ENCODE results near the gene ARHGEF12.

Gene ARHGEF12

GRCh38 chr11:120389693-120390584 lies 53.7 kb downstream of the ARHGEF12 start:
- Histone ChIP-seq H3K79me2 (ENCODE audit: low read length) (peaks cover 13% of the 10 kb centered on the region; the same call in 1 of the 2 replicates), H4K20me1 (ENCODE audit: insufficient read depth, low read length) (peaks cover 21% of the 10 kb centered on the region; the same call in 1 of the 2 replicates)
- TF ChIP-seq CTCF (IDR thresholded peaks at IDR 0.05; ENCODE audit: low read depth, low read length): no peak
- no peak for TF ChIP-seq EZH2phosphoT487 (IDR thresholded peaks at IDR 0.05; ENCODE audit: low read depth)

GRCh38 chr11:120390585-120390922 lies 54.3 kb downstream of the ARHGEF12 start:
- no peak overlapping the region for H3K4me2 ChIP-seq (ENCODE audit: low read length)
- H3K9me3 ChIP-seq (ENCODE audit: insufficient read depth, low read length): no peaks in the 10 kb centered on the region
- 0 out of 2 replicates have a peak, but pooled peaks cover 7% of the 10 kb centered on the region for H3K27me3 ChIP-seq (ENCODE audit: low read depth, low read length)
- H3K36me3 ChIP-seq (replicated peaks; ENCODE audit: low read depth, low read length): no peaks in the 10 kb centered on the region
- peaks cover 21% of the 10 kb centered on the region; the same call in 1 of the 2 replicates for H4K20me1 ChIP-seq (ENCODE audit: insufficient read depth, low read length)
- no peak overlapping the region for H3K9ac ChIP-seq (ENCODE audit: low read length)
- no peak for TF ChIP-seq CTCF (IDR thresholded peaks at IDR 0.05; ENCODE audit: low read depth, low read length)
- no peak for TF ChIP-seq EZH2phosphoT487 (IDR thresholded peaks at IDR 0.05; ENCODE audit: low read depth)
- H3K4me3 ChIP-seq (ENCODE audit: low read length): no peak overlapping the region
- H3K4me1 ChIP-seq (ENCODE audit: low read length): peaks cover 4% of the 10 kb centered on the region; the same call in 1 of the 2 replicates
- H3K27ac ChIP-seq (ENCODE audit: low read length): no peak overlapping the region
- no peak overlapping the region for H2AFZ ChIP-seq (ENCODE audit: low read depth, low read length)
- peaks cover 13% of the 10 kb centered on the region; the same call in 1 of the 2 replicates for H3K79me2 ChIP-seq (ENCODE audit: low read length)

More at GRCh38 chr11:120389693-120390584, 53.7 kb downstream of the ARHGEF12 start:
- H3K4me3 ChIP-seq (ENCODE audit: low read length): no peak overlapping the region
- H3K27me3 ChIP-seq (ENCODE audit: low read depth, low read length): 0 out of 2 replicates have a peak, but pooled peaks cover 10% of the 10 kb centered on the region
- no peaks in the 10 kb centered on the region for H3K36me3 ChIP-seq (replicated peaks; ENCODE audit: low read depth, low read length)
- H3K27ac ChIP-seq (ENCODE audit: low read length): no peak overlapping the region
- no peak overlapping the region for H3K4me2 ChIP-seq (ENCODE audit: low read length)
- no peak overlapping the region for H3K9ac ChIP-seq (ENCODE audit: low read length)
- no peak overlapping the region for H2AFZ ChIP-seq (ENCODE audit: low read depth, low read length)
- peaks cover 4% of the 10 kb centered on the region; the same call in 1 of the 2 replicates for H3K4me1 ChIP-seq (ENCODE audit: low read length)
- no peaks in the 10 kb centered on the region for H3K9me3 ChIP-seq (ENCODE audit: insufficient read depth, low read length)

- H3K9ac ChIP-seq (ENCODE audit: low read length): no peak overlapping the region
- no peak overlapping the region for H2AFZ ChIP-seq (ENCODE audit: low read depth, low read length)
- no peaks in the 10 kb centered on the region for H3K27me3 ChIP-seq (ENCODE audit: low read depth, low read length)
- H3K9me3 ChIP-seq (ENCODE audit: insufficient read depth, low read length): no peaks in the 10 kb centered on the region
- H3K36me3 ChIP-seq (replicated peaks; ENCODE audit: low read depth, low read length): no peaks in the 10 kb centered on the region
- TF ChIP-seq CTCF (IDR thresholded peaks at IDR 0.05; ENCODE audit: low read depth, low read length) (no peak), EZH2phosphoT487 (IDR thresholded peaks at IDR 0.05; ENCODE audit: low read depth) (no peak)
- peaks cover 20% of the 10 kb centered on the region for H4K20me1 ChIP-seq (ENCODE audit: insufficient read depth, low read length)
- H3K27ac ChIP-seq (ENCODE audit: low read length): no peak overlapping the region
- H3K79me2 ChIP-seq (ENCODE audit: low read length): peaks cover 13% of the 10 kb centered on the region; the same call in 1 of the 2 replicates
- H3K4me3 ChIP-seq (ENCODE audit: low read length): no peak overlapping the region
- peaks cover 6% of the 10 kb centered on the region for H3K4me1 ChIP-seq (ENCODE audit: low read length)
- no peak overlapping the region for H3K4me2 ChIP-seq (ENCODE audit: low read length)
Measured at GRCh38 chr11:120391292-120391691, 55.1 kb downstream of the ARHGEF12 start.

GRCh38 chr11:120391854-120392253 lies 55.6 kb downstream of the ARHGEF12 start:
- no peak for TF ChIP-seq EZH2phosphoT487 (IDR thresholded peaks at IDR 0.05; ENCODE audit: low read depth)
- TF ChIP-seq CTCF (IDR thresholded peaks at IDR 0.05; ENCODE audit: low read depth, low read length): no peak
- no peaks in the 10 kb centered on the region for H3K9me3 ChIP-seq (ENCODE audit: insufficient read depth, low read length)
- no peak overlapping the region for H3K9ac ChIP-seq (ENCODE audit: low read length)
- no peak overlapping the region for H3K27ac ChIP-seq (ENCODE audit: low read length)
- H4K20me1 ChIP-seq (ENCODE audit: insufficient read depth, low read length): peaks cover 18% of the 10 kb centered on the region
- no peaks in the 10 kb centered on the region for H3K27me3 ChIP-seq (ENCODE audit: low read depth, low read length)
- no peak overlapping the region for H2AFZ ChIP-seq (ENCODE audit: low read depth, low read length)
- no peak overlapping the region for H3K4me2 ChIP-seq (ENCODE audit: low read length)
- H3K79me2 ChIP-seq (ENCODE audit: low read length): peaks cover 13% of the 10 kb centered on the region; the same call in 1 of the 2 replicates
- no peaks in the 10 kb centered on the region for H3K36me3 ChIP-seq (replicated peaks; ENCODE audit: low read depth, low read length)
- H3K4me1 ChIP-seq (ENCODE audit: low read length): peaks cover 11% of the 10 kb centered on the region
- no peak overlapping the region for H3K4me3 ChIP-seq (ENCODE audit: low read length)

Measured in OCI-LY3 (cell line).